ENCODE data around the gene GLP1R. TPM values are rescaled to one million over a fixed set of nuclear protein-coding genes. Genes with fewer than 3 reads are reported as not detected.

Gene GLP1R
- polyA plus RNA-seq, 2 of the 4 experiments (the other 2 are of a cell fraction) = not detected

DNA sequence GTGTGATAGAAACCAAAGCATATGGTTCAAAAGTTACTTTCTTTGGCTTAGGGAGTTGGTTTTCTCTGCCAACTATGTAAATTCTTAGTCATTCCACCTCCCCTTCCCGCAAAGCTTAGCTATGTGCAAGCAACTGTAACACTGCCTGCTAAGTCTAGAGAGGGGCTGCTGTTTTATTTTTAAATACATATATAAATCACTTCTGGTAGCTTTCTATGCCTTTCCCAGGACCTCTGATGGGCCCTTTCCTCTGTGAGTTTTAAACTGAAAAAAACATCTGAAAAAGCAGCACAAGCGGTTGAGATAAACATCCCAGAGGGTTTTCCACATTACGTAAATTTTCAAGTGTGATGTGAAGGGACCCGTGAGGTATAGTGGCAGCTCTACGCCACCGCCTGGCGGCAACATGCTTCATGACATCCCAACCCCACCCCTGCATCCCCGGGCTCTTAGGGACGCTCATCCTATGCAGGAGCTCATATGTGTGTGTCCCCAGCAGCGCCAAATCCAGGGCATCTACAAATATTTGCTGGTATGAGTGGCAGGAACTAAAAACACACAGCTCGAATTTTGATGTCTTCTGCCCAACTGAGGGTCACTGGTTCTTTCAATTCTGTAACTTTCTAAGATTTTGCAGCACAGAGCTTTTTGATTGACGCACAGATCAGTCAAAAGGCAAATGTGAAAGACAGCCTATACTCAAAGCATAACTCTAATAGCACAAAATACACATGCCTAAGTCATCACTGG, 53.7 kb downstream of the GLP1R start:
- no peak for DNase-seq (ENCODE audit: low read depth in 1 of 2, low spot score in 1 of 2)
- no peaks in the 10 kb centered on the region for H3K4me1 ChIP-seq
- no peaks in the 10 kb centered on the region for H3K9me3 ChIP-seq
- POLR2A ChIA-PET = interaction anchor here (1.0 kb wide), 1 partner anchor 13 kb away, joined by 5 read pairs; the partner anchor contains the start of gene SAYSD1
- WGBS (ENCODE audit: missing lambda C conversion rate) = 76% methylated on average over 8 of the region's 12 CpGs
- CTCF ChIA-PET = interaction anchor here (1.0 to 2.0 kb wide), 4 partner anchors 8 to 230 kb away, joined by 3 to 8 read pairs (median 3); partner anchors contain the start of gene SAYSD1
- TF ChIP-seq HEYL (CRISPR knock-in tag; IDR thresholded peaks at IDR 0.05) = no peak
- no peak for TF ChIP-seq HDAC2 (IDR thresholded peaks at IDR 0.05)
- TF ChIP-seq CEBPB (IDR thresholded peaks at IDR 0.05) = no peak
- TF ChIP-seq CBX2 (IDR thresholded peaks at IDR 0.05; ENCODE audit: borderline replicate concordance, low read depth) = no peak
- TF ChIP-seq, protein P1, sequence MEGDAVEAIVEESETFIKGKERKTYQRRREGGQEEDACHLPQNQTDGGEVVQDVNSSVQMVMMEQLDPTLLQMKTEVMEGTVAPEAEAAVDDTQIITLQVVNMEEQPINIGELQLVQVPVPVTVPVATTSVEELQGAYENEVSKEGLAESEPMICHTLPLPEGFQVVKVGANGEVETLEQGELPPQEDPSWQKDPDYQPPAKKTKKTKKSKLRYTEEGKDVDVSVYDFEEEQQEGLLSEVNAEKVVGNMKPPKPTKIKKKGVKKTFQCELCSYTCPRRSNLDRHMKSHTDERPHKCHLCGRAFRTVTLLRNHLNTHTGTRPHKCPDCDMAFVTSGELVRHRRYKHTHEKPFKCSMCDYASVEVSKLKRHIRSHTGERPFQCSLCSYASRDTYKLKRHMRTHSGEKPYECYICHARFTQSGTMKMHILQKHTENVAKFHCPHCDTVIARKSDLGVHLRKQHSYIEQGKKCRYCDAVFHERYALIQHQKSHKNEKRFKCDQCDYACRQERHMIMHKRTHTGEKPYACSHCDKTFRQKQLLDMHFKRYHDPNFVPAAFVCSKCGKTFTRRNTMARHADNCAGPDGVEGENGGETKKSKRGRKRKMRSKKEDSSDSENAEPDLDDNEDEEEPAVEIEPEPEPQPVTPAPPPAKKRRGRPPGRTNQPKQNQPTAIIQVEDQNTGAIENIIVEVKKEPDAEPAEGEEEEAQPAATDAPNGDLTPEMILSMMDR (IDR thresholded peaks at IDR 0.05) = no peak
- no peak for TF ChIP-seq RNF2 (IDR thresholded peaks at IDR 0.05; ENCODE audit: borderline replicate concordance, low read depth)
- TF ChIP-seq RARB (CRISPR knock-in tag; IDR thresholded peaks at IDR 0.05) = no peak
- TF ChIP-seq SREBF2 (IDR thresholded peaks at IDR 0.05) = no peak
- TF ChIP-seq, protein P2, sequence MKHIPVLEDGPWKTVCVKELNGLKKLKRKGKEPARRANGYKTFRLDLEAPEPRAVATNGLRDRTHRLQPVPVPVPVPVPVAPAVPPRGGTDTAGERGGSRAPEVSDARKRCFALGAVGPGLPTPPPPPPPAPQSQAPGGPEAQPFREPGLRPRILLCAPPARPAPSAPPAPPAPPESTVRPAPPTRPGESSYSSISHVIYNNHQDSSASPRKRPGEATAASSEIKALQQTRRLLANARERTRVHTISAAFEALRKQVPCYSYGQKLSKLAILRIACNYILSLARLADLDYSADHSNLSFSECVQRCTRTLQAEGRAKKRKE (CRISPR knock-in tag; IDR thresholded peaks at IDR 0.05; ENCODE audit: low read depth) = no peak
- no peak for TF ChIP-seq HOXB13 (CRISPR knock-in tag; IDR thresholded peaks at IDR 0.05; ENCODE audit: low read depth)
- no peak for TF ChIP-seq RCOR1 (IDR thresholded peaks at IDR 0.05; ENCODE audit: low read depth, low read length)
- no peak overlapping the region for H3K27ac ChIP-seq
- no peak for ATAC-seq
- FAIRE-seq = no peak
- H3K4me3 ChIP-seq = no peak overlapping the region
- no peak overlapping the region for H3K4me2 ChIP-seq

DNA sequence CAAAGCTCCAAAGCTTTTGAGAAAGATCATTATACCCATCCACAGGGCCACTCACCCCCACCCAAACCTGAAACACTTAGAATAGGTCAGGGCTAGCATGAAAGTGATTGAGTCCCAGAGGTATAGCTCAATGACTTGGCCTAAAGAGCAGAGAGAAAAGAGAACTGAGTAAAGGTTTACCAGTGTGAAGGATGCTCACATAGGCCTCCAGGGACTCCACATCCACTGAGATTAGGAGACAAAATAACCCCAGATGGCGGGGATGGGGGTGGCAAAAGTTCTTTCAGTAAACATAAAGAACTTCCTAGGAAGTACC, 54.2 kb downstream of the GLP1R start:
- CTCF ChIA-PET = interaction anchor here (1.0 to 2.0 kb wide), 4 partner anchors 8 to 231 kb away, joined by 3 to 8 read pairs (median 3); partner anchors contain the start of gene SAYSD1
- POLR2A ChIA-PET = interaction anchor here (1.0 kb wide), 1 partner anchor 12 kb away, joined by 5 read pairs; the partner anchor contains the start of gene SAYSD1
- no peak for ATAC-seq
- no peak for TF ChIP-seq HOXB13 (CRISPR knock-in tag; IDR thresholded peaks at IDR 0.05; ENCODE audit: low read depth)
- no peak for TF ChIP-seq NR3C1 (IDR thresholded peaks at IDR 0.05)
- FAIRE-seq = no peak
- Histone ChIP-seq H3K4me3 (no peak overlapping the region), H3K27ac (no peak overlapping the region), H3K9me3 (no peaks in the 10 kb centered on the region), H3K4me1 (no peaks in the 10 kb centered on the region), H3K4me2 (no peak overlapping the region)
- DNase-seq (ENCODE audit: low read depth in 1 of 2, low spot score in 1 of 2) = no peak
- 92% methylated on average over 1 of the region's 1 CpG for WGBS (ENCODE audit: missing lambda C conversion rate)

DNA sequence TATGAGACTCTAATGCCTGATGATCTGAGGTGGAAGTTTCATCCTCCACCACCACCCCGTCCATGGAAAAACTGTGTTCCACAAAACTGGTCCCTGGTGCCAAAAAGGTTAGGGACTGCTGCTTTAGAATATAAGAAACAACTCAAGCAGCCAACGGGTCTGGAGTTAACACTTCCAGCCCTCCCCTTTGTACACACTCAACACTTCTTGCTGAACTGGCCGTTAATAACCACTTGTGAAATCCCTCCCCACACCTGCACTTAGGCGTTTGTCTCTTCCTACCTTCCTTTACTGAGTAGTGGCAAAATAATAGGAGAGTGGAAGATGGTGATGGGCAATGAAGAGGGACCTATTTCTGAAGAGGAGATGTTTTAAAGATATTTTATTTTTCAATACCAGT, 55.9 kb downstream of the GLP1R start:
- Histone ChIP-seq H3K27ac (no peak overlapping the region), H3K9me3 (no peaks in the 10 kb centered on the region), H3K4me1 (no peaks in the 10 kb centered on the region), H3K4me2 (no peak overlapping the region), H3K4me3 (no peak overlapping the region)
- TF ChIP-seq, protein P3, sequence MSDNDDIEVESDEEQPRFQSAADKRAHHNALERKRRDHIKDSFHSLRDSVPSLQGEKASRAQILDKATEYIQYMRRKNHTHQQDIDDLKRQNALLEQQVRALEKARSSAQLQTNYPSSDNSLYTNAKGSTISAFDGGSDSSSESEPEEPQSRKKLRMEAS (IDR thresholded peaks at IDR 0.05) = no peak
- TF ChIP-seq HDAC2 (IDR thresholded peaks at IDR 0.05) (no peak), ESRRA (IDR thresholded peaks at IDR 0.05; ENCODE audit: borderline replicate concordance, low read length) (no peak), PHF8 (IDR thresholded peaks at IDR 0.05; ENCODE audit: borderline replicate concordance, low read depth) (no peak), RAD21 (conservative IDR thresholded peaks at IDR 0.05 in 1 of 2, IDR thresholded peaks at IDR 0.05 in 1 of 2) (no peak), POLR2AphosphoS2 (conservative IDR thresholded peaks at IDR 0.05; ENCODE audit: low read length) (no peak), HOXA7 (CRISPR knock-in tag; IDR thresholded peaks at IDR 0.05) (no peak), HOXB13 (CRISPR knock-in tag; IDR thresholded peaks at IDR 0.05; ENCODE audit: low read depth) (no peak), ZC3H11A (IDR thresholded peaks at IDR 0.05) (no peak)
- ChIA-PET POLR2A (no interaction called here), CTCF (no interaction called here)
- WGBS (ENCODE audit: missing lambda C conversion rate) = 57% methylated on average over 4 of the region's 4 CpGs
- ATAC-seq (no peak), FAIRE-seq (no peak), DNase-seq (ENCODE audit: low read depth in 1 of 2, low spot score in 1 of 2) (no peak)

All from A549 (cell line).